Measurements from ENCODE around the gene SLFN14. TPM values are rescaled to one million over a fixed set of nuclear protein-coding genes. Genes with fewer than 3 reads are reported as not detected.

The SLFN14 gene
- polyA plus RNA-seq, 2 of the 4 experiments (the other 2 are of a cell fraction) = not detected

DNA sequence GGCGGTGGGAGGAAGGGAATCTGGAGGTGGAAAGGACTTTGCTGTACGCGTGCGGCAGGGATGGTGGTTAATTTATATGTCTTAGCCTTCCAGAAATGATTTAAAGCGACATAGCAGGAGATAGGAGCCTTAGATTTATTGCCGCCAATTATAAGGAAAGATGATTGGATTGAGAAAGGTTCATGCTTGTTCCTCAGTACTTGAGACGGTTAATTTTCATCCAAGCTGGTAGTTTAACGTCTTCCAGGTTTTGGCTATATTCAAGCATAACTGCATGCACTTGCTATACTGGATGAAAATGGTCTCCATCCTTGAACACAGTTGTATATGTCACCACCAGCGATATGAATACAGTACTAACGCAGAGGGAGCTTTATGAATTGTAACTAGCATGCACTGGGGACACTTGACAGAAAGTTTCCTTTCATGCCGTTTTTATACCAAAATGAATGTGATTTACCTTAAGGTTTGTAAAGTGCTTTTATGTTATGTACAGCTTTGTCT lies 18.4 kb upstream of the SLFN14 start:
- peak in 1 of 2 experiments; percentile 23; a peak in 3 of 6 replicates for ATAC-seq
- Histone ChIP-seq H3K9me3 (no peaks in the 10 kb centered on the region), H3K4me3 (peak overlapping the region; percentile 67), H3K27ac (peak overlapping the region; percentile 83 to 90), H3K4me1 (peaks cover 16% of the 10 kb centered on the region; the same call in 2 of the 3 replicates), H3K4me2 (peak overlapping the region; percentile 80)
- CTCF ChIA-PET = interaction anchor here (0.8 to 2.8 kb wide), 7 partner anchors 10 to 185 kb away, joined by 3 to 11 read pairs (median 6); no protein-coding TSS in a partner anchor
- 9% methylated on average over 11 of the region's 11 CpGs for WGBS (ENCODE audit: missing lambda C conversion rate)
- no peak for FAIRE-seq
- POLR2A ChIA-PET = interaction anchor here (0.7 to 2.6 kb wide), 12 partner anchors 8 to 210 kb away, joined by 3 to 43 read pairs (median 4); partner anchors contain the start of gene AP2B1
- no peak for DNase-seq (ENCODE audit: low read depth in 1 of 2, low spot score in 1 of 2)
- TF ChIP-seq ESRRA (IDR thresholded peaks at IDR 0.05; ENCODE audit: borderline replicate concordance, low read length) = no peak
- TF ChIP-seq SREBF2 (IDR thresholded peaks at IDR 0.05) = no peak
- TF ChIP-seq SMC3 (IDR thresholded peaks at IDR 0.05) = no peak
- peak; percentile 48 for TF ChIP-seq KDM5A (IDR thresholded peaks at IDR 0.05)
- TF ChIP-seq CHD4 (IDR thresholded peaks at IDR 0.05; ENCODE audit: borderline replicate concordance) = no peak
- no peak for TF ChIP-seq HOXB5 (CRISPR knock-in tag; IDR thresholded peaks at IDR 0.05)
- TF ChIP-seq RAD21 (conservative IDR thresholded peaks at IDR 0.05 in 1 of 2, IDR thresholded peaks at IDR 0.05 in 1 of 2) = no peak

DNA sequence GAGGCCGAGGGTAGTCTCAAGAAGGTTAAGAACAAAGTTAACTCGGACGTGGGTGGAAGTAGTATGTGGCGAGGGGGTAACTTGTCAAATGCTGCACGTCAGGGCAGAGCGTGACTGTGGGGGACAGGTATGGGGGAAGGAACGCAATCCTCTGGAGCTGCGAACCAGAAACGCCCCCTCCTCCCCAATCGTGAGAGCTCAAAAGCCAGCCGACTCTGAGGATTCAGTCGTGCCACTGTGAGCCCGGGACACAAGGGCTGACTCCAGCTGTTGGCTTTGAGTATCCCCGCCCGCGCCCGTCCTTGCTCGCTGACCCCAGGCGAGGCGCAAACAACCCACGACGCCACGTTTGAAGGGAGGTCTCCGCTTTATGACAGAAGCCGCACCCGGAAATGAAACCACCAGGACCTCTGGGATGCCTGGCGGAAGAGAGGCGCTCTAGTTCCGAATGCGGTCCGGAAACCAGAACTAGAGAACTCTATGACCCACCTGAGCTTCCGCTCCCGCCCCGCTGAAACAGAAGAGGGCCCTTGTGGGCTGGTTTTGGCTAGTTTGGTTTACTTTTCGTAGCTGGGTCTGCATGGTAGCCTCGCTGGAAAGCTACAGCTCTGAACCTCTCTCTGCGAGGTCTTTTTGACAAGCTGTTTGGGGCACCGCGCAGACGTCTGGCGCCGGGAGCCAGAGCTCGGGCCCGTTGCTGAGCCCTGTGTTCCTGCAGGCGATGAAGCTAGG lies 17.7 kb upstream of the SLFN14 start, which contains the start of gene PEX12:
TSS of gene PEX12 (minus strand) at position 375 of the 732 bp plus-strand sequence. CDS start 550 bp downstream, outside the sequence.
- Histone ChIP-seq H3K4me3 (peak within 1 kb of the TSS; percentile 67), H3K4me1 (peaks cover 16% of the 10 kb centered on the region; the same call in 2 of the 3 replicates), H3K9me3 (no peaks in the 10 kb centered on the region), H3K27ac (peak within 1 kb of the TSS; percentile 83 to 90), H3K4me2 (peak within 1 kb of the TSS; percentile 80)
- peak; percentile 89 to 93 for DNase-seq (ENCODE audit: low read depth in 1 of 2, low spot score in 1 of 2)
- WGBS (ENCODE audit: missing lambda C conversion rate) = 1% methylated on average over 44 of the region's 45 CpGs
- ChIA-PET POLR2A (interaction anchor here (0.6 to 2.6 kb wide), 14 partner anchors 8 to 231 kb away, joined by 3 to 43 read pairs (median 4); partner anchors contain the start of genes AP2B1 and TAF15), CTCF (interaction anchor here (0.8 to 2.8 kb wide), 6 partner anchors 10 to 169 kb away, joined by 3 to 11 read pairs (median 5); no protein-coding TSS in a partner anchor)
- peak; percentile 98 to 99 for ATAC-seq
- peak; percentile 97 for FAIRE-seq
- TF ChIP-seq SMC3 (IDR thresholded peaks at IDR 0.05) (peak; percentile 20; the same call in 1 of the 3 replicates), KDM5A (IDR thresholded peaks at IDR 0.05) (peak; percentile 58; the same call in 1 of the 2 replicates), BHLHE40 (IDR thresholded peaks at IDR 0.05; ENCODE audit: low read depth, low read length) (no peak), HEYL (CRISPR knock-in tag; IDR thresholded peaks at IDR 0.05) (no peak), POLR2A (IDR thresholded peaks at IDR 0.05; ENCODE audit: low read length) (peak; percentile 78), GATA3 (IDR thresholded peaks at IDR 0.05; ENCODE audit: borderline replicate concordance) (no peak), CBX8 (IDR thresholded peaks at IDR 0.05) (no peak), KDM1A (IDR thresholded peaks at IDR 0.05; ENCODE audit: low read depth) (no peak), ZFP36 (IDR thresholded peaks at IDR 0.05; ENCODE audit: borderline replicate concordance, partially characterized antibody) (no peak), TP53 (CRISPR knock-in tag; IDR thresholded peaks at IDR 0.05) (no peak), CEBPB (IDR thresholded peaks at IDR 0.05) (0 out of 4 replicates have a peak, but pooled peaks of 1 of the 2 experiments have one; percentile 10), HOXB13 (CRISPR knock-in tag; IDR thresholded peaks at IDR 0.05; ENCODE audit: low read depth) (0 out of 2 replicates have a peak, but pooled peaks have one; percentile 60), MAFK (IDR thresholded peaks at IDR 0.05; ENCODE audit: partially characterized antibody) (no peak), EP300 (IDR thresholded peaks at IDR 0.05) (no peak), JUN (IDR thresholded peaks at IDR 0.05) (peak; percentile 90 to 99; a peak in 4 of 5 replicates), HOXB5 (CRISPR knock-in tag; IDR thresholded peaks at IDR 0.05) (0 out of 2 replicates have a peak, but pooled peaks have one; percentile 44), PHF8 (IDR thresholded peaks at IDR 0.05; ENCODE audit: borderline replicate concordance, low read depth) (peak; percentile 64; the same call in 1 of the 2 replicates)
- TF ChIP-seq, protein P1, sequence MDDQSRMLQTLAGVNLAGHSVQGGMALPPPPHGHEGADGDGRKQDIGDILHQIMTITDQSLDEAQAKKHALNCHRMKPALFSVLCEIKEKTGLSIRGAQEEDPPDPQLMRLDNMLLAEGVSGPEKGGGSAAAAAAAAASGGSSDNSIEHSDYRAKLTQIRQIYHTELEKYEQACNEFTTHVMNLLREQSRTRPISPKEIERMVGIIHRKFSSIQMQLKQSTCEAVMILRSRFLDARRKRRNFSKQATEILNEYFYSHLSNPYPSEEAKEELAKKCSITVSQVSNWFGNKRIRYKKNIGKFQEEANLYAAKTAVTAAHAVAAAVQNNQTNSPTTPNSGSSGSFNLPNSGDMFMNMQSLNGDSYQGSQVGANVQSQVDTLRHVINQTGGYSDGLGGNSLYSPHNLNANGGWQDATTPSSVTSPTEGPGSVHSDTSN (IDR thresholded peaks at IDR 0.05) = peak; percentile 44; the same call in 1 of the 2 replicates
- TF ChIP-seq, protein P2, sequence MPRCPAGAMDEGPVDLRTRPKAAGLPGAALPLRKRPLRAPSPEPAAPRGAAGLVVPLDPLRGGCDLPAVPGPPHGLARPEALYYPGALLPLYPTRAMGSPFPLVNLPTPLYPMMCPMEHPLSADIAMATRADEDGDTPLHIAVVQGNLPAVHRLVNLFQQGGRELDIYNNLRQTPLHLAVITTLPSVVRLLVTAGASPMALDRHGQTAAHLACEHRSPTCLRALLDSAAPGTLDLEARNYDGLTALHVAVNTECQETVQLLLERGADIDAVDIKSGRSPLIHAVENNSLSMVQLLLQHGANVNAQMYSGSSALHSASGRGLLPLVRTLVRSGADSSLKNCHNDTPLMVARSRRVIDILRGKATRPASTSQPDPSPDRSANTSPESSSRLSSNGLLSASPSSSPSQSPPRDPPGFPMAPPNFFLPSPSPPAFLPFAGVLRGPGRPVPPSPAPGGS (IDR thresholded peaks at IDR 0.05) = peak; percentile 95
- TF ChIP-seq, protein P3, sequence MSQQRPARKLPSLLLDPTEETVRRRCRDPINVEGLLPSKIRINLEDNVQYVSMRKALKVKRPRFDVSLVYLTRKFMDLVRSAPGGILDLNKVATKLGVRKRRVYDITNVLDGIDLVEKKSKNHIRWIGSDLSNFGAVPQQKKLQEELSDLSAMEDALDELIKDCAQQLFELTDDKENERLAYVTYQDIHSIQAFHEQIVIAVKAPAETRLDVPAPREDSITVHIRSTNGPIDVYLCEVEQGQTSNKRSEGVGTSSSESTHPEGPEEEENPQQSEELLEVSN (IDR thresholded peaks at IDR 0.05; ENCODE audit: borderline replicate concordance, low read depth) = peak; percentile 59; the same call in 1 of the 2 replicates
- TF ChIP-seq, protein P4, sequence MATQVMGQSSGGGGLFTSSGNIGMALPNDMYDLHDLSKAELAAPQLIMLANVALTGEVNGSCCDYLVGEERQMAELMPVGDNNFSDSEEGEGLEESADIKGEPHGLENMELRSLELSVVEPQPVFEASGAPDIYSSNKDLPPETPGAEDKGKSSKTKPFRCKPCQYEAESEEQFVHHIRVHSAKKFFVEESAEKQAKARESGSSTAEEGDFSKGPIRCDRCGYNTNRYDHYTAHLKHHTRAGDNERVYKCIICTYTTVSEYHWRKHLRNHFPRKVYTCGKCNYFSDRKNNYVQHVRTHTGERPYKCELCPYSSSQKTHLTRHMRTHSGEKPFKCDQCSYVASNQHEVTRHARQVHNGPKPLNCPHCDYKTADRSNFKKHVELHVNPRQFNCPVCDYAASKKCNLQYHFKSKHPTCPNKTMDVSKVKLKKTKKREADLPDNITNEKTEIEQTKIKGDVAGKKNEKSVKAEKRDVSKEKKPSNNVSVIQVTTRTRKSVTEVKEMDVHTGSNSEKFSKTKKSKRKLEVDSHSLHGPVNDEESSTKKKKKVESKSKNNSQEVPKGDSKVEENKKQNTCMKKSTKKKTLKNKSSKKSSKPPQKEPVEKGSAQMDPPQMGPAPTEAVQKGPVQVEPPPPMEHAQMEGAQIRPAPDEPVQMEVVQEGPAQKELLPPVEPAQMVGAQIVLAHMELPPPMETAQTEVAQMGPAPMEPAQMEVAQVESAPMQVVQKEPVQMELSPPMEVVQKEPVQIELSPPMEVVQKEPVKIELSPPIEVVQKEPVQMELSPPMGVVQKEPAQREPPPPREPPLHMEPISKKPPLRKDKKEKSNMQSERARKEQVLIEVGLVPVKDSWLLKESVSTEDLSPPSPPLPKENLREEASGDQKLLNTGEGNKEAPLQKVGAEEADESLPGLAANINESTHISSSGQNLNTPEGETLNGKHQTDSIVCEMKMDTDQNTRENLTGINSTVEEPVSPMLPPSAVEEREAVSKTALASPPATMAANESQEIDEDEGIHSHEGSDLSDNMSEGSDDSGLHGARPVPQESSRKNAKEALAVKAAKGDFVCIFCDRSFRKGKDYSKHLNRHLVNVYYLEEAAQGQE (IDR thresholded peaks at IDR 0.05) = no peak
- TF ChIP-seq, protein P5, sequence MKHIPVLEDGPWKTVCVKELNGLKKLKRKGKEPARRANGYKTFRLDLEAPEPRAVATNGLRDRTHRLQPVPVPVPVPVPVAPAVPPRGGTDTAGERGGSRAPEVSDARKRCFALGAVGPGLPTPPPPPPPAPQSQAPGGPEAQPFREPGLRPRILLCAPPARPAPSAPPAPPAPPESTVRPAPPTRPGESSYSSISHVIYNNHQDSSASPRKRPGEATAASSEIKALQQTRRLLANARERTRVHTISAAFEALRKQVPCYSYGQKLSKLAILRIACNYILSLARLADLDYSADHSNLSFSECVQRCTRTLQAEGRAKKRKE (CRISPR knock-in tag; IDR thresholded peaks at IDR 0.05; ENCODE audit: low read depth) = no peak
